Measurements from ENCODE around the gene AATK.

AATK gene

DNA sequence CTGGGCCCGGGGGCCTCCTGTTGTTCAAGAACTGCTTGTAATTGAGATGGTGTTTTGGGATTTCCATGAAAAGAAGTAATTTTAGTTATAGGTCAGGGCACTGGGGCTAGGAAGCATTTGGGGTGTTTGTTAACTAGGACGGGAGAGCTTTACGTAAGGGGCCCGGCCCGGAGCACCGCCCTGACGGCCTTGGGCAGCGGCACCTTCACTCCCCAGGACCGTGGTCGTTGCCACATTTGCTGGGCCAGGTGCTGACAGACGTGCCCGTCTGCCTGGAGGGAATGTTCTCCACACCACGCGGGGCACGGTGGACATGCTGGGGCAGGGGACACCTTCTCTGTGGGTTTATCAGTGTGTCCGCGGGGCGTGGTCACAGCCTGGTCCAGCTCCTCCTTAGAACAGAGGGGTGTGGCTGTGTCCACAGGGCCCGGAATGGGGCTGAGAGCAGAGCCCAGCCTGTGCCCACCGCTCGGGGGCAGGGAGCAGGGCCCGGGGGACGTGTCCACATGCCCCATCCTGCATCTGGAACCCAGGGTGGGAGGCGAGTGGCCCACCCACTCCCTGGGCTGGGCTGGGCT is 73.4 kb downstream of the AATK start:
- Mint-ChIP-seq H3K27ac (no peak overlapping the region), H3K4me1 (ENCODE audit: low read depth) (peaks cover 12% of the 10 kb centered on the region), H3K36me3 (ENCODE audit: low read depth) (no peaks in the 10 kb centered on the region), H3K4me3 (no peak overlapping the region), H3K27me3 (ENCODE audit: low read depth) (no peaks in the 10 kb centered on the region), H3K9me3 (no peaks in the 10 kb centered on the region)

DNA sequence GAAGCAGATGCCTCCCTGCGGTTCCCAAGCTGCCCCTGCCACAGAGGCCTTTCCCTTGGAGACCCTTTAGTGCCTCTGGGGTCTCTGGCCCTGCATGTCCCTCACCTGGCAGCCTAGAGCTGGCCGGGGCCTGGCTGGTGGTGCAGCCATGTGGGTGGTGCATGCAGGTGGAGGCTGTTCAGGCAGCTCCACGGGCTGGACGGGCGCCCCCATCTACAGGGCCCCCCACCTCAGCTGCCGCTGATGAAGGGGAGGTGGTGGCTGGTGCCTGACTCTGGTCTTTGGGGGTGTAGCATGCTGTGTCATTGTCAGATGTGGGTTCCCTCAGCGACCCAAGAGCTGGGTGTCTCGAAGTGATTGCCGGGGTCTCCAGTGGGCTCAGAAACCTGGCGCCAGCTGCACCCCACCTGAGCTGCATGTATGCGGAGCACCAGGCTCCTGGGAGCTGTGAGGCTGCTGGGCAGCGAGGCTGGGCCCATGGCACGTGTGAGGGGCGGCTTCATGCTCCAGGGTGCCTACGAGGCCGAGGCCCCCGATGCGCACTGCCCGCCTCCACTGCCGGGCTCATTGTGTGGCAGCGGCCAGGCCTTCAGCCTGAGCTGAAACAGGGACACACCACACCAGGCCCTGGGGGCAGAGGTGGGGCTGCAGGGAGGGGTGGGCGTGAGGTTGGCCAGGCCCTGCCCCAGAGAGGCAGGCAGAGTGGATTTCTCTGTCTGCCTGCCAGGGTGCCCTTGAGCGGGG is 74.1 kb downstream of the AATK start:
- H3K36me3 Mint-ChIP-seq (ENCODE audit: low read depth), result no peaks in the 10 kb centered on the region
- no peak overlapping the region for H3K27ac Mint-ChIP-seq
- H3K27me3 Mint-ChIP-seq (ENCODE audit: low read depth), result no peaks in the 10 kb centered on the region
- peaks cover 12% of the 10 kb centered on the region for H3K4me1 Mint-ChIP-seq (ENCODE audit: low read depth)
- H3K9me3 Mint-ChIP-seq, result no peaks in the 10 kb centered on the region
- H3K4me3 Mint-ChIP-seq, result no peak overlapping the region

DNA sequence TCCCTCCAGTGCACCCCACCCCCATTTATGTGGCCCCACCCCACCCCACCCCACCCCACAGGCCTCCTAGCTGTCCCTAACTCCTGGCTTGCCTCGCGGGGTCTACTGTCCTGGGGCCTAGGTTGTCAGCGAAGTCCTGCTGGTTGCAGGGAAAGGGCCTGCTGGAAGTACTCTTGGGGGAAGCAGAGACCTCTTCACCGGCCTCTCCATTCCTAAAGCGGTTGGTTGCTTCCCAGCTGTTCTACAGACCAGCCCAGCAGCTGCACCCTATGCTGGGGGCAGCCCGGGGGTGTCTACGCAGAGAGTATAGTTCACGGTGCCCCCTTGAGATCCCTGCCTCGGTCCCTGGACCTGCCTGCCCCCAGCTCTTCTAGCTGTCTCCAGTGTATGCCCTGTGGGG is 74.9 kb downstream of the AATK start:
- H3K4me1 Mint-ChIP-seq (ENCODE audit: low read depth), result peaks cover 10% of the 10 kb centered on the region
- no peaks in the 10 kb centered on the region for H3K36me3 Mint-ChIP-seq (ENCODE audit: low read depth)
- no peak overlapping the region for H3K4me3 Mint-ChIP-seq
- H3K27ac Mint-ChIP-seq, result no peak overlapping the region
- no peaks in the 10 kb centered on the region for H3K9me3 Mint-ChIP-seq
- H3K27me3 Mint-ChIP-seq (ENCODE audit: low read depth), result no peaks in the 10 kb centered on the region

DNA sequence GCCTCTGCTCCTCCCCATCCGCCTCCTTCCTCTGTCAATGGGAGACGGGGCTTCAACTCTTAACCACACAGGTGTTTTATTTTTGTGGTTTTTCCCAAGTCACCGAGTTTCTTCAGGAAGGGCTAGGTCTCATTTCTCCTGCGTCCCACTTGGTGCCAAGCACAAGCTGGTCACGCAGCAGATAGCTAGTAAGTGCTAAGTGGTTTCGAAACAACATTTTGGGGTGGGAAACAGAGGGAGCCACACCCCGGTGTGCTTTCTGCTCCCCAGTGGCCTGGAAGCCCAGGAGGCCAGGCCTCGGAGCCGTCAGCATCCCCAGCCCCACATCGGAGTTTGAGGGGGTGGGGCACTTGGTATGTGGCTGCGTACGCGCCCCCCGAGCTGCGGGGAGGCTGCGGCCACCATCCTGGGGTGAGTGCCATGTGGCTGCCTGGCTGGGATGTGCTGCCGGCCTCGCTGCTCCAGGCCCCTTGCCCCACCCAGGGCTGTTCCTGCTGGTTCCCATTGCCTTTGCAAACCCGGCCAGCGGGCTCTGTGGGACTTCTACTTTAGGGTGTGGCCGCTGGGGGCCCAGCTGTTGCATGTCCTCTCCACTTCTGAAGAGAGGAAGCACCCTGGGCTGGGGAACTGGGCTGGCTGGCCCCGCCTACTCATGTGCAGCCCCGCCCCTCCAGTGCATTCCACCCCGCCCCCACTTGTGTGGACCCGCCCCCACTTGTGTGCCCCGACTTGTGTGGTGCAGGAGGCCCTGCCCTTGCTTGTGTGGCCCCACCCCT is 75.5 kb downstream of the AATK start:
- peaks cover 7% of the 10 kb centered on the region for H3K4me1 Mint-ChIP-seq (ENCODE audit: low read depth)
- H3K4me3 Mint-ChIP-seq, result no peak overlapping the region
- no peaks in the 10 kb centered on the region for H3K36me3 Mint-ChIP-seq (ENCODE audit: low read depth)

DNA sequence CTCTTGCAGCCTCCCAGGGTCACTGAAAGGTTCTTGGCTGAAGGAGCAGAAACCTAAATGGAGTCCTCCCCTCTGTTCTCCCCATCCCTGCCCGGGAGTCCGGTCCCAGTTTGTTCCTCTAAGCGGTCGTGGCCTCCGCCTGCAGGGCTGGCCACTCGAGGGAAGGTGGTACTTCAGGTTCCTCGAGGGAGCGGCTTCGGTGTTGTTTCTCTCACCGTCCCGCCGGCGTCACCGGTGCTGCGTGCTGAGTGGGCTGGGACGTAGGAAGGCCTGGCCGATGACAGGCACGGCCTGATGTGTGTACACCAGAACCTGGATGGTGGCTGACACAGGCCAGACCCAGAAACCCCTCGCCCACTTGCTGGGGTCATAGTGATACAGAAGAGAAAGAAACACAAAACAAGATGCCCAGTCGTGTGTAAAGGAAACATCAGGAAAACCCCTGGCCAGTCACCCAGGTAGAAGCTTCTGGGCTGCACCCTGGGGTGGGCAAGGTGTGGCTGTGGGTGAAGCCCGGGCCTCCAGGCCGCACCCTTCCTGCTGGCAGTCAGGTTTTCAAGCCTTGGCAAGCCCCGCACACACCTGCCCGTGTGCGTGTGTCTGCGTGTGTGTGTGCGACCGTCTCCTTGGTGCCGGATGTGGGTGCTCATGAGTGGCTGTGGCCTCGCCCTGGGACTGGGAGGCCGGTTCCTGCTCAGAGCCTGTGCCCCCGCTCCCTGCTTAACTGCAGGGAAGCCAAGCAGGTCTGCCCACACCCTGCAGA is 79.1 kb downstream of the AATK start:
- no peaks in the 10 kb centered on the region for H3K4me1 Mint-ChIP-seq (ENCODE audit: low read depth)

More for the DNA sequence above, 75.5 kb downstream of the AATK start:
- no peak overlapping the region for H3K27ac Mint-ChIP-seq
- H3K27me3 Mint-ChIP-seq (ENCODE audit: low read depth), result no peaks in the 10 kb centered on the region
- no peaks in the 10 kb centered on the region for H3K9me3 Mint-ChIP-seq

DNA sequence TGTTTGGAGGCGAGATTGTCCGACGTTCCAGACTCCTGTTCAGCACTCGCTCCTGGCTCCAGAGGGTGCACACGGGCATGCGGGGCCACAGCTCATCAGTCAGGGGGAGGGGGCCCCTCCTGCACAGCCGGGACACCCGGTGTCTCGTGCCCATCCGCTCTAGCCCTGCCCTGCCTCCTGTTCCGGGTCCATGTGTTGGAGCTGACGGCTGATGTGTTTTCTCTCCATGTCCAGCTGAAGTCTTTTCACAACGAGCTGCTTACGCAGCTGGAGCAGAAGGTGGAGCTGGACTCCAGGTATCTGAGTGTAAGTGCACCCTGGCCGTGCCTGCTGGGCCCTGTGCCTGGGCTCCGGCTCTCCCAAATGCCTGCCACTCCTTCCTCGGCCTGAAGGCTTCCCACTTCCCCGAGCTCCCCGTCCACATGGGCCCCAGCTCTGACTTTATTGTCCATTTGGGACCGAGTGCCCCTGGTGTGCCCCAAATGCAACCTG is 80.6 kb downstream of the AATK start:
- no peaks in the 10 kb centered on the region for H3K36me3 Mint-ChIP-seq (ENCODE audit: low read depth)
- H3K4me1 Mint-ChIP-seq (ENCODE audit: low read depth), result no peaks in the 10 kb centered on the region
- no peak overlapping the region for H3K27ac Mint-ChIP-seq
- H3K4me3 Mint-ChIP-seq, result no peak overlapping the region
- H3K27me3 Mint-ChIP-seq (ENCODE audit: low read depth), result no peaks in the 10 kb centered on the region
- no peaks in the 10 kb centered on the region for H3K9me3 Mint-ChIP-seq

More for the DNA sequence above, 79.1 kb downstream of the AATK start:
- H3K4me3 Mint-ChIP-seq, result no peak overlapping the region
- no peaks in the 10 kb centered on the region for H3K9me3 Mint-ChIP-seq
- no peaks in the 10 kb centered on the region for H3K27me3 Mint-ChIP-seq (ENCODE audit: low read depth)
- no peak overlapping the region for H3K27ac Mint-ChIP-seq
- no peaks in the 10 kb centered on the region for H3K36me3 Mint-ChIP-seq (ENCODE audit: low read depth)

DNA sequence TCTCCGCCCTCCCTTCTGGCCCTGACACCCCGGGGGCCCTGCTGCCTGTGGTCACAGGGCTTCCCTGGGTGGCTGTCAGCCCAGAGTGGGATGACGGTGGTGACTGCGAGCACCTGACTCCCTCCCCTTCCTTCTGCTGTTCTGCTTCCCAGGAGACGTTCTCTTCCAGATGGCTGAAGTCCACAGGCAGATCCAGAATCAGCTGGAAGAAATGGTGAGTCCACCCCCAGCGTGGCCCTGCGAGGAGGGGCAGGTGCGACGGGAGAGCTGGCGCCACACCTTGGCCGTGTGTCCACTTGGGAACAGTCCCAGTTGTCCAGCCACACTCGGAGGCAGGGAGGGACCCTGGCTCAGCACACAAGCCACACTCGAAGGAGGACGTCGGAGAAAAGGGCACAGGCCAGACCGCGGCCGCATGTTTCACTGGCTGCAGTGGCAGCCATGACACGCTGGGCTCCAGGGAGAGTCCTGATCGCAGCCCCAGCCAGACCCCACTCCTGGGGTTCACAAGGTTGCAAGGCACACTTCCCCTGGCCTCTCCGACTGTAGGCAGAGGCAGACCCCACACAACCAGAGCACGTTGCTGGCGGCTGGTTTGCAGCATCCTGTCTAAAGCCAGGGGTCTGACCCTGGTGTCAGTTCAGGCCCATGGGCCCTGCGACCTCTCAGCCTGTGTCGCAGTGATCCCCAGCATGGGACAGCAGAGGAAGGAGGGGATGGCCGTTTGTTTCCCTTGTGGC is 81.2 kb downstream of the AATK start:
- H3K36me3 Mint-ChIP-seq (ENCODE audit: low read depth), result no peaks in the 10 kb centered on the region
- H3K9me3 Mint-ChIP-seq, result no peaks in the 10 kb centered on the region
- no peaks in the 10 kb centered on the region for H3K27me3 Mint-ChIP-seq (ENCODE audit: low read depth)
- no peak overlapping the region for H3K27ac Mint-ChIP-seq
- no peak overlapping the region for H3K4me3 Mint-ChIP-seq
- no peaks in the 10 kb centered on the region for H3K4me1 Mint-ChIP-seq (ENCODE audit: low read depth)

DNA sequence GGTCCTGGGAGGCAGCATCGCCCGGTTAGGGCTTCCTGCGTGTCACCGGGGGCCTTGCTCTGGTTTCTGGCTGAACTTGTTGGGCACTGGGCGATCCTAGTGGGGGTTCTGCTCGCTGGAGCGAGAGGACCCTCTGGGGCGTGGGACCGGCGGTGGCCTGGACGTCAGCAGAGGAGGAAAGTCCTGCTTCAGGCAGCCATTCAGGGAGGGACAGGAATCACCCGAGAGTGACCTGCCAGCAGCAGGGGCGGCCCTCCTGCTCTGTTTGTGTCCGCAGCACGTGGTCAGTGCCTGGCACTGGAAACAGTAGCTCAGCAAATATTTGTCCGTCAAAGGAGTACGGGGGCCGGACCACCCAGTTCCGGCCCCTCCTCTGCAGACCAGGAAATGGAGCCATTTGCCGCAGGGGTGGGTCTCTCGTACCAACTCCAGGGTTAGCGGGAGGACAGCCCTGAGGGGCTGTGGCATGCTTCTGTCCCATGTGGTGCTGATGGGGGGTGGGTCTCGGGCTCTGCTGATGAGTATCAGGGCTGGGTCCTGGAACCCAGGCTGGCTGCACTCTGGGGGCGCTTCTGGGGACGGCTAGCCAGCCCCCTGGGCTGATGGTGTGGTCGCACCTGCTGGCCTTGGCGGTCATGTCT is 82.8 kb downstream of the AATK start:
- no peaks in the 10 kb centered on the region for H3K36me3 Mint-ChIP-seq (ENCODE audit: low read depth)
- no peak overlapping the region for H3K27ac Mint-ChIP-seq
- H3K4me1 Mint-ChIP-seq (ENCODE audit: low read depth), result no peaks in the 10 kb centered on the region
- no peaks in the 10 kb centered on the region for H3K9me3 Mint-ChIP-seq
- H3K4me3 Mint-ChIP-seq, result no peak overlapping the region
- no peaks in the 10 kb centered on the region for H3K27me3 Mint-ChIP-seq (ENCODE audit: low read depth)

DNA sequence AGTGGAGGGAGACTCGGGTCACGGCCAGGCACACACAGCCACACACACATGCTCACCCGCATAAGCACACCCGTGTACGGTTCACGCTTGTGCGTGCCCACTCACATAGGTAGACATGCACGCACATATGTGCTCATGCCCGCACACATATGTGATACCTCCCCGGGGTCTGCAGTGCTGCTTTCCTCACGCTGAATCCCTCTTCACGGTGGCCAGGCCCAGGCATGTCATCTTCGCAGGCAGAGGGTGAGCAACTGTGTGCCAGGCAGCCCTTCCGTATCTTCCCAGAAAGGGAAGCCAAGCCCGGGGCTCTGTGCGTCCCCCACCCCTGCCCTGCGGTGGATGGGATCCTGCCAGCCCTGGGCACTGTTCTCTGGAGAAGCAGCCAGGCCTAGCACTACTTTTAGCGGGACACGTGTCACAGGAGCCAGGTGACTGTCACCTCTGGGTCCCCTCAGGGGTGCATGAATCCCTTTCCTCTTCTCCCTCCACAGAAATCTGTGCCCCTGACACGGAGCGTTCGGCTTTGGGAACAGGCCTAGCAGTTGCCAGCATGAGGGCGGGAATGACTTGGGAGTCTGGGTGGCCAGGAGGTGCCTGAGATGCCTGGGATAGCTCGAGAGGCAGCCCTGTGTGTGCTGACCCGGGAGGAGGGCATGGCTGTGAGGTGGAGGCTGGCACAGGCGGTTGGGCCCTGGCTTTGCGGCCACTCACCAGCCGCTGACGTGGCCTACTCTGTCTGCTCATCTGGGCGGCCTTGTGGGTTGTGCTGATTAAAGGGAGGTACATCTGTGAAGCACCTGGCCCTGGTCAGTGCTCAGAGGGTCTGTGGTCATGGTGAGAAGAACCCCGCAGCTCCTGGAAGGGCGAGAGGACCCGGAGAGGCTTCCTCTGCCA is 83.6 kb downstream of the AATK start:
- no peaks in the 10 kb centered on the region for H3K4me1 Mint-ChIP-seq (ENCODE audit: low read depth)
- H3K9me3 Mint-ChIP-seq, result no peaks in the 10 kb centered on the region
- H3K27ac Mint-ChIP-seq, result no peak overlapping the region
- no peaks in the 10 kb centered on the region for H3K36me3 Mint-ChIP-seq (ENCODE audit: low read depth)
- H3K4me3 Mint-ChIP-seq, result no peak overlapping the region
- H3K27me3 Mint-ChIP-seq (ENCODE audit: low read depth), result no peaks in the 10 kb centered on the region

DNA sequence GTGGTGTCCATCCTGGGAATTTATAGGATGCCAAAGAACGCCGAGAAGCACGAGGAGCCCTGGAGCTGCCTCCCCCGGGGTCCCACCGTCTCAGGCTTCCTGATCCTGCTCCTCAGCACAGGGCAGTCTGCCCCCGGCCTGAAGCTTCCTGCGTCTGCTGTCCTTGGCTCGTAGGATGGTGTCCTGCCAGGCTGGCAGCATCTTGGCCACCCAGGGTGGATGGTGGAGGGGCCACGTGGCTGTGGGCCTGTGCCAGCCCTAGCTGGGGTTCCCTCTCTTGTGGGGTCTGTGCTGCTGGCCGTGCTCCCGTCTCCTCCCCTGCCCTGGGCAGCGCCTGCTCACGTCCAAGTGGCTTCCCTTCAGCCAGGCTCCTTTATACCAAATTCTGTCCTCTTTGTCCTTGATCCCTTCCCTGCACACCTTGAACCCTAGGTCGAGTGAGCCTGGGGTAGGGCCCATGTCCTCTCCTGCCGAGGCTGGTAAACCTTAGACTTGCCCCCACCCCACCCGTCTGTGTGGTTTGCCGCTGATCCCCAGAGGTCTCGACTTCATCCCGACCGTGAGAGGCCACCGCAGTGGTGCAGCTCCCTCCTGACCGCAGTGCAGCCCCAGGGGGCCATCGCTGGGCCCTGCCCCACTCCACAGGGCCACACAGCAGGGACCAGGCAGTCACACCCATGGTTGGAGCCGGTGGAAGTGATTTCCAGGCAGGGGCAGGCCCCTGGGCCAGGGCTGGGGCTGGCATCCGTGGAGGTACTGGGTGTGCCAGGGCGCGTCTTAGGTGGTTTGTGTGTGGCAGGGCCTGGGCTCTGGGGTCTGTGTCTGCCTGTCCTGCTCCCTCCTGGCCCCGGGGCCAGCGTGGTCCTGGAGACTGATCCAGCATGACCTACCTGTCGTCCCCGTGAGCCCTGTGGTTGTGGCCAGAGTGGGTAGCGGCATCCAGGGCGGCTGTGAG is 84.5 kb downstream of the AATK start:
- Mint-ChIP-seq H3K4me3 (no peak overlapping the region), H3K27ac (no peak overlapping the region), H3K9me3 (no peaks in the 10 kb centered on the region), H3K27me3 (ENCODE audit: low read depth) (no peaks in the 10 kb centered on the region), H3K4me1 (ENCODE audit: low read depth) (no peaks in the 10 kb centered on the region), H3K36me3 (ENCODE audit: low read depth) (no peaks in the 10 kb centered on the region)

DNA sequence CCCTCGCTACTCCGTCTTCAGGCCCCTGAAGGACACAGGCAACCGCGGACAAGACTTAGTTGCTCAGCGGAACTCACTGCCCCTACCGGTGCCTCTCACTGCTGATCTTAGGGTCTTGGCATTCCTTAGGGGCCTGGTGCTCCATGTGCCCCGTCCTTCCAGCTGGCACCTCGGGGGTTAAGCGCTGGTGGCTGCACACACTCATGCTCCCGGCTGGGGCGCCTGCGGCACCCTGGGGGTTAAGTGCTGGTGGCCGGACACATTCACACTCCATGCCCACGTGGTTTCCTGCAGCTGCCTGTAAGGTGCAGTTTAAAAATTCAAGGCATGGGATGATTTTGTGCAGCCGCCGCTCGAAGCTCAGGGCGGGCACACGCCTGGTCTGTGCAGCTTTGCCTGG is 86.0 kb downstream of the AATK start:
- H3K9me3 Mint-ChIP-seq, result no peaks in the 10 kb centered on the region
- H3K4me1 Mint-ChIP-seq (ENCODE audit: low read depth), result no peaks in the 10 kb centered on the region
- no peak overlapping the region for H3K4me3 Mint-ChIP-seq
- no peaks in the 10 kb centered on the region for H3K36me3 Mint-ChIP-seq (ENCODE audit: low read depth)
- H3K27me3 Mint-ChIP-seq (ENCODE audit: low read depth), result no peaks in the 10 kb centered on the region
- H3K27ac Mint-ChIP-seq, result no peak overlapping the region

All from T-helper 1 cell treated with Interleukin-12 subunit alpha and Interleukin-12 subunit beta and Interleukin-4 antibody, amounts not matched to agents 30 μg/mL and 1 μg/mL, for 36 hours (primary cell).